GM19099 (cell line): ENCODE measurements around the gene PDE5A.

Experiments used
- POLR2A ChIP-seq: IDR thresholded peaks from 3 replicates; pipeline ENCODE4 v1.6.1; 2011; ENCODE audit warnings: low read depth; ENCODE audit not compliant: insufficient read length; ENCODE audit errors: extremely low read depth

Gene PDE5A

GRCh38 chr4:119628281-119629141, at the start of gene PDE5A:
PDE5A (minus strand) TSS chr4:119628804; CDS start chr4:119628671, 133 bp downstream.
- no peak for TF ChIP-seq POLR2A

GRCh38 chr4:119676101-119676500, 47.5 kb upstream of the PDE5A start:
- TF ChIP-seq POLR2A: no peak

- no peak for TF ChIP-seq POLR2A
Measured at GRCh38 chr4:119675391-119675790, 46.8 kb upstream of the PDE5A start.

- TF ChIP-seq POLR2A: no peak
Measured at GRCh38 chr4:119672938-119673337, 44.3 kb upstream of the PDE5A start.

GRCh38 chr4:119672086-119672485, 43.5 kb upstream of the PDE5A start:
- TF ChIP-seq POLR2A: no peak

- no peak for TF ChIP-seq POLR2A
Measured at GRCh38 chr4:119671205-119671604, 42.6 kb upstream of the PDE5A start.

GRCh38 chr4:119667802-119668201, 39.2 kb upstream of the PDE5A start:
- TF ChIP-seq POLR2A: no peak

- no peak for TF ChIP-seq POLR2A
Measured at GRCh38 chr4:119666653-119667091, 38.1 kb upstream of the PDE5A start.

GRCh38 chr4:119665752-119666151, 37.1 kb upstream of the PDE5A start:
- TF ChIP-seq POLR2A: no peak

GRCh38 chr4:119664168-119664907, 35.7 kb upstream of the PDE5A start:
- no peak for TF ChIP-seq POLR2A

- TF ChIP-seq POLR2A: no peak
Measured at GRCh38 chr4:119663160-119663788, 34.7 kb upstream of the PDE5A start.

GRCh38 chr4:119661231-119661630, 32.6 kb upstream of the PDE5A start:
- no peak for TF ChIP-seq POLR2A

- no peak for TF ChIP-seq POLR2A
Measured at GRCh38 chr4:119659576-119659975, 31.0 kb upstream of the PDE5A start.

- no peak for TF ChIP-seq POLR2A
Measured at GRCh38 chr4:119657111-119657611, 28.6 kb upstream of the PDE5A start.

GRCh38 chr4:119656342-119656741, 27.7 kb upstream of the PDE5A start:
- TF ChIP-seq POLR2A: no peak
